Stimulated activated naive B cell treated with anti-CD40 and anti-IgM and Interleukin-4, amounts not matched to agents 10 μg/mL and 1 μg/mL and 100 μg/mL, for 72 hours (primary cell): ENCODE results near the gene AK5.
A peak's percentile ranks its signal among the peaks of the same experiment; 100 is the strongest.

Source experiments
- ATAC-seq, 2 donors: fragments of 150-1000 bp; cut with Tn5 transposase; replicated peaks; 2 replicates each; pipeline ENCODE4 v1.10.0; 2021; ENCODE audit warnings: moderate library complexity in 1 of 2
- DNase-seq: peaks from one replicate; pipeline ENCODE4 v3.0.0; 2021
- H3K27ac Mint-ChIP-seq: one replicate; pipeline ENCODE4 v1.8.0; 2022; ENCODE audit warnings: mild to moderate bottlenecking, mixed read lengths
- H3K27me3 Mint-ChIP-seq, 2 donors: one replicate each; pipeline ENCODE4 v1.8.0; 2022; ENCODE audit warnings: mixed read lengths in 2 of 2
- H3K36me3 Mint-ChIP-seq, 2 donors: one replicate each; pipeline ENCODE4 v1.8.0; 2022; ENCODE audit warnings: mixed read lengths in 2 of 2, mild to moderate bottlenecking in 1 of 2
- H3K4me1 Mint-ChIP-seq, 2 donors: one replicate each; pipeline ENCODE4 v1.8.0; 2022; ENCODE audit warnings: mixed read lengths in 2 of 2, mild to moderate bottlenecking in 1 of 2
- H3K4me3 Mint-ChIP-seq, 2 donors: one replicate each; pipeline ENCODE4 v1.8.0; 2022; ENCODE audit warnings: mild to moderate bottlenecking in 2 of 2, mixed read lengths in 2 of 2, moderate library complexity in 1 of 2
- H3K9me3 Mint-ChIP-seq, 2 donors: one replicate each; pipeline ENCODE4 v1.8.0; 2022; ENCODE audit warnings: mixed read lengths in 2 of 2, mild to moderate bottlenecking in 1 of 2

Gene AK5

DNA sequence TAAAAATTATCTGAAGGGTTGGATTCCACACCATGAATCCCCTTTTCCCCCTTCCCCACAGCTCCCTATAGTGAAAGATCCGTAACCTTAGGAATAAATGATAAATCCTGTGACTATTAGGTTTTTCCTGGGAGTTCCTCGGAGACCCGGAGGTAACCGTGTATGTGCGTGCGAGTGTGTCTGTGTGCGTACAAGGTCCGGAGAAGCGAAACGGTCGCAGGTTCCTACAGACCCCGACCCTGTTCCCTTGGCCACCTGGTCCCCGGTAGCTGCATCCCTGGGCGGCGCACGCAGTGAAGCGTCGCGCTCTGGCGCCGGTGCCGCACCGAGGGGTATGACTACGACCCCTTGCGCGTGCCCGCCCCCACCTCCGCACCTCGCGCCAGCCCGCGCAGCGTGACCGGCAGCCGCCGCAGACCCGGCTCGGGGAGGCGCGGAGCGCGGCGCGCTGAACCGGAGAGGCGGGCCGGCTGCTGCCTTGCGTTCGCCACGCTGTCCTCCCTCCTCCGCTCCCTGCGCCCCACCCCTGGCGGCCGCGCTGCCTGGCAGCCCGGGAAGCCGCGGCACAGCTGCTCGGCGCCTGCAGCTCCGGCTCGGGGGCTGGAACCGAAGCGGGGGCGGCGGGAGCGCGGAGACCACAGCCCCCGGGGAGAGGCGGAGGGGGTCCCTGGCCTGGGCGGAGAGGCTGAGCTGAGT lies at the start of gene AK5:
Gene AK5, plus strand, starts transcription at position 529 of the 696 bp plus-strand sequence. CDS start 295 bp downstream, outside the sequence.
- peak; percentile 9 for DNase-seq
- ATAC-seq = peak; percentile 71 to 77
- Mint-ChIP-seq H3K27ac (no peak within 1 kb of the TSS), H3K4me1 (peaks cover 21 to 29% of the 10 kb centered on the region in 2 donors), H3K4me3 (peak within 1 kb of the TSS; percentile 73 to 81), H3K36me3 (no peaks in the 10 kb centered on the region), H3K9me3 (no peaks in the 10 kb centered on the region), H3K27me3 (peaks cover 47 to 59% of the 10 kb centered on the region in 2 donors)

DNA sequence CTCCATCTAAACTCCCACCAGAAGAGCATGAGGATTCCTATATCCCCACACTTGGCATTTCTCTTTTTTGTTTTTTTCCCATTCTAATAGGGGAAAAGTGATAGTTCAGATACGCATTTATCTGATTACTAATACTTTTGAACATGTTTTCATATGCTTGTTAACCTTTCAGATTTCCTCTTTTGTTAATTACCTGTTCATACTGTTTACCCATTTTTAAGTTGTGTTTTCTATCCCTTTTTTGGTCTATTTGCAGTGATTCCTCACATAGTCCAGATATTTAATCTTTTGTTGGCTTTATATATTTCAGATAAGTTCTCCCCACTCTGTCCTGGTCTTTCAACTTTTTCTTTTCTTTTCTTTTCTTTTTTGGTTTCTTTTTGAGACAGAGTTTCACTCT lies 49.0 kb upstream of the AK5 start:
- no peak overlapping the region for H3K27ac Mint-ChIP-seq
- H3K9me3 Mint-ChIP-seq = peaks cover 9 to 12% of the 10 kb centered on the region in 2 donors
- ATAC-seq = no peak
- H3K4me1 Mint-ChIP-seq = no peaks in the 10 kb centered on the region
- no peak overlapping the region for H3K4me3 Mint-ChIP-seq
- peaks cover 3 to 5% of the 10 kb centered on the region in 2 donors for H3K36me3 Mint-ChIP-seq
- no peaks in the 10 kb centered on the region for H3K27me3 Mint-ChIP-seq
- DNase-seq = no peak

DNA sequence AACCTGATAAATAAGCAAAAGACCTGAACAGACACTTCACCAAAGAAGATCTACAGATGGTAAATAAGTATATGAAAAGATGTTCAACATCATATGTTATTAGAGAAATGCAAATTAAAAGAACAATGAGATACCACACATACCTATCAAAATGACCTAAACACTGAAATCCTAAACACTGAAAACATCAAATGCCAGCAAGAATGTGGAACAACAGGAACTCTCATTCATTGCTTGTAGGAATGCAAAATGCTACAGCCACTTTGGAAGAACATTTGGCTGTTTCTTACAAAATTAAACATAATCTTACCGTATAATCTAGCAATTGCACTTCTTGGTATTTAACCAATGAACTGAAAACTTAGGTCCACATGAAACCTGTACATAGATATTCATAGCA lies 47.7 kb upstream of the AK5 start:
- DNase-seq (no peak), ATAC-seq (no peak)
- Mint-ChIP-seq H3K36me3 (peaks cover 3 to 5% of the 10 kb centered on the region in 2 donors), H3K4me1 (peaks cover 0 to 2% of the 10 kb centered on the region in 2 donors), H3K9me3 (peaks cover 9 to 12% of the 10 kb centered on the region in 2 donors), H3K27me3 (no peaks in the 10 kb centered on the region), H3K27ac (no peak overlapping the region), H3K4me3 (no peak overlapping the region)

GRCh38 chr1:77234943-77235342 lies 46.9 kb upstream of the AK5 start:
- no peak for ATAC-seq

DNA sequence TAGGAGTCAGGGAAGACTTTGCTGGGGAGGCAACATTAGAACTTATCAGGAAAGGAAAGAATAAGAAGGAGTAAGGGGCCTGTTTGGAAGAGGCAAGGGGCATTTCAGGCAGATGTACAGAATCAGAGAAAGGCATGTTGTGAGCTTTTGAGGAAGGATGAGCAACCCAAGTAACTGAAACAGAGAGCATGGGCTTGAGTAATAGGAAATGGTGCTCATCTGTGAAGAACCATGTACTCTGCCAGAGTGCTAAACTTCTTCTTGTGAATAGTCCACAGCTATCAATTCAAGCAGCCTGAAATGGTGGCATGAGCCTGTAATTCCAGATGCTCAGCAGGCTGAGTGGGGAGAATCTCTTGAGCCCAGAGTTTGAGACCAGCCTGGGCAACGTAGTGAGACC lies 43.4 kb upstream of the AK5 start:
- no peak for ATAC-seq
- no peak for DNase-seq
- H3K27ac Mint-ChIP-seq = no peak overlapping the region
- H3K36me3 Mint-ChIP-seq = no peaks in the 10 kb centered on the region
- H3K4me1 Mint-ChIP-seq = peaks cover 0 to 7% of the 10 kb centered on the region in 2 donors
- peaks cover 5 to 14% of the 10 kb centered on the region in 2 donors for H3K9me3 Mint-ChIP-seq
- no peak overlapping the region for H3K4me3 Mint-ChIP-seq
- no peaks in the 10 kb centered on the region for H3K27me3 Mint-ChIP-seq

More at GRCh38 chr1:77234943-77235342, 46.9 kb upstream of the AK5 start:
- H3K4me3 Mint-ChIP-seq = no peak overlapping the region
- H3K9me3 Mint-ChIP-seq = peaks cover 9 to 12% of the 10 kb centered on the region in 2 donors
- H3K4me1 Mint-ChIP-seq = peaks cover 0 to 7% of the 10 kb centered on the region in 2 donors
- H3K27me3 Mint-ChIP-seq = no peaks in the 10 kb centered on the region
- DNase-seq = no peak
- H3K27ac Mint-ChIP-seq = no peak overlapping the region
- H3K36me3 Mint-ChIP-seq = peaks cover 3 to 5% of the 10 kb centered on the region in 2 donors

GRCh38 chr1:77239311-77239710 lies 42.5 kb upstream of the AK5 start:
- Mint-ChIP-seq H3K4me1 (peaks cover 0 to 7% of the 10 kb centered on the region in 2 donors), H3K27me3 (no peaks in the 10 kb centered on the region), H3K9me3 (peaks cover 5 to 14% of the 10 kb centered on the region in 2 donors), H3K36me3 (no peaks in the 10 kb centered on the region), H3K4me3 (no peak overlapping the region), H3K27ac (no peak overlapping the region)
- ATAC-seq (no peak), DNase-seq (no peak)

DNA sequence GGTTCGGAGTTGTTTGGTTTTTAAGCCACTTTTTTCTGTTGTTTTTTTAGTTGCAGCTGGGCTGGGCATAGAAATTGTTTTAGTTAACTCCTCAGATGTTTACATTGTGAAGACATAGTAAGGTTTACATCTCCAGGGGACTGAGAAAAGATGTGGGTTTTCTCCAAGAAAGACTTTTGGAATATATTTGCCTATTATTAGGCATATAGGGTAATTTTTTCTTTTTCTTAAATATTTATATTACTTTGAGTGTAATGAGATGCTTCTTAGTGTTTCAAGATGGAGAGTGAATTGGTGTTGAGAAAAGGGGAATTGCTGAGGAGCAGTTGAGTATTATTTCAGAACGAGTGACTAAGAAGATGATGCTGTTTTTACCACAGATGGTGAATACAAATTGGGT lies 36.0 kb upstream of the AK5 start:
- H3K4me1 Mint-ChIP-seq = no peaks in the 10 kb centered on the region
- H3K36me3 Mint-ChIP-seq = peaks cover 6 to 8% of the 10 kb centered on the region in 2 donors
- no peak for DNase-seq
- ATAC-seq = no peak
- no peak overlapping the region for H3K4me3 Mint-ChIP-seq
- H3K9me3 Mint-ChIP-seq = peaks cover 26 to 27% of the 10 kb centered on the region in 2 donors
- H3K27ac Mint-ChIP-seq = no peak overlapping the region
- no peaks in the 10 kb centered on the region for H3K27me3 Mint-ChIP-seq

DNA sequence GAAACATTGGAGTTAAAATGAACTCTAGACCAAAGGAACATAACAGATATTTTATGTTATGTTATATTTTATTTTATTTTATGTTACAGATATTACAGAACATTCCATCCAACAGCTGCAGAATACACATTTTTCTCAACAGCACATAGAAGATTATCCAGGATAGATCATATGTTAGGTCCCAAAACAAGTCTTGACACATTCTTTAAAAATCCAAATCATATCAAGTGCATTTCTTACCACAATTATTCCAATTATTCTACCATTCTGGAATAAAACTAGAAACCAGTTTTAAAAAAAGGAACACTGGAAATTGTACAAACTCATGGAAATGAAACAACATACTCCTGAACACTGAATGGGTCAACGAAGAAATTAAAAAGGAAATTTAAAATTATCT lies 31.7 kb upstream of the AK5 start:
- Mint-ChIP-seq H3K27me3 (no peaks in the 10 kb centered on the region), H3K27ac (no peak overlapping the region), H3K4me3 (no peak overlapping the region), H3K36me3 (peaks cover 8% of the 10 kb centered on the region in 2 donors), H3K9me3 (peaks cover 39 to 45% of the 10 kb centered on the region in 2 donors), H3K4me1 (no peaks in the 10 kb centered on the region)
- ATAC-seq (no peak), DNase-seq (no peak)

DNA sequence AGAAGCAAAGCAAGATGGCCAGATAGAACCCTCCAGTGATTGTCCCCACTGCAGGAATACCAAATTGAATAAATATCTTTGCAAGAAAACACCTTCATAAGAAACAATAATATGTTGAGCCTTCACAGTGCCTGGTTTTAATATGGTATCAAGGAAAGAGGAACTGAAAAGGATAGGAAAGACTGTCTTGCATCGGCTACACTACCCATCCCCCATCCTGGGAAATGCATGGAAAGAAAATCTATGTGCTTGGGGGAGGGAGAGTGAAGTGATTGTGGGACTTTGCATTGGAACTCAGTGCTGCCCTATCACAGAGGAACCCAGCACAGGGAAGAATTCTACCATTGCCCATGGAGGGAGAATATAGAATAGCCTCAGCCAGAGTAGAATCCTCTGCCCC lies 28.6 kb upstream of the AK5 start:
- Mint-ChIP-seq H3K9me3 (peaks cover 41 to 46% of the 10 kb centered on the region in 2 donors), H3K36me3 (peaks cover 8% of the 10 kb centered on the region in 2 donors), H3K4me1 (no peaks in the 10 kb centered on the region), H3K4me3 (no peak overlapping the region), H3K27me3 (no peaks in the 10 kb centered on the region), H3K27ac (no peak overlapping the region)
- ATAC-seq (no peak), DNase-seq (no peak)

GRCh38 chr1:77263708-77264107 lies 18.1 kb upstream of the AK5 start:
- H3K4me3 Mint-ChIP-seq = no peak overlapping the region
- no peak overlapping the region for H3K27ac Mint-ChIP-seq

GRCh38 chr1:77265180-77265579 lies 16.6 kb upstream of the AK5 start:
- Mint-ChIP-seq H3K9me3 (no peaks in the 10 kb centered on the region), H3K4me3 (no peak overlapping the region), H3K4me1 (no peaks in the 10 kb centered on the region), H3K27me3 (peaks cover 6% of the 10 kb centered on the region in 2 donors), H3K36me3 (no peaks in the 10 kb centered on the region), H3K27ac (no peak overlapping the region)
- DNase-seq (no peak), ATAC-seq (no peak)

More at GRCh38 chr1:77263708-77264107, 18.1 kb upstream of the AK5 start:
- Mint-ChIP-seq H3K27me3 (peaks cover 6% of the 10 kb centered on the region in 2 donors), H3K9me3 (no peaks in the 10 kb centered on the region), H3K4me1 (no peaks in the 10 kb centered on the region), H3K36me3 (no peaks in the 10 kb centered on the region)
- ATAC-seq (no peak), DNase-seq (no peak)

GRCh38 chr1:77267035-77267434 lies 14.8 kb upstream of the AK5 start:
- no peaks in the 10 kb centered on the region for H3K36me3 Mint-ChIP-seq
- no peak for DNase-seq
- H3K27me3 Mint-ChIP-seq = peaks cover 6% of the 10 kb centered on the region in 2 donors
- H3K9me3 Mint-ChIP-seq = no peaks in the 10 kb centered on the region
- peaks cover 2 to 5% of the 10 kb centered on the region in 2 donors for H3K4me1 Mint-ChIP-seq
- H3K4me3 Mint-ChIP-seq = no peak overlapping the region
- no peak for ATAC-seq
- H3K27ac Mint-ChIP-seq = no peak overlapping the region

DNA sequence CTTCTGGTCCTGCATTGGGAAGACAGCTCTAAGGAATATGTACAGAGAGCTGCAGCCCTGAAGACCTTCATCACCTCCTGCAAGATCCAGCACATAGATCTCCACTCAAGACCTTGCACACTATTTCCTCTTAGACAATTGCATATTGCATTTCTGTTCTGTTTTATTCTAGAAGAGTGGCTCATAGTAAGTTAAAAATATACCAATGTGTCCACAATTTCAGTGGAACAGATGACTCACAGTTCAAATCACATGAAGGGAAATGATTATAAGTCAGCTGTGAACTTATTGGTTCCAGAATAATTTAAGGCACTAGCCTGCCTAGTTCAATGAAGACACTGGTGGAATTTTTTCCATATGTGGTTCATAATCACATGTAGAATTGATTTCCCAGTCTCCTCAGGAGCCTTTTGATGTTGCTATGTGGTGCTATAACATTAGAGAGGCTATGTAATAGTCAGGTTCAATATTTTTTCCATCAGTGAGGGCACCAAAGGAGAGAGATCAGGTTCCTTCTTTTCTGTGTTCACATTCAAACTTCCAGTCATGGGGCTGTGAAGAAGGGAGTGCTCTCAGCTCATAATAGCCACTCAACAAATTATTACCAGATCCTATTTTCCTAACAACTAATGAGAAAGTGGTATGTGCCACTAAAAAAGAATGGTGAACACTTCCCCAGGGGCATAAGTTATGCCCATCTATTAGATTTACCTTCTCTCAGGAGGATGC lies 9.8 kb upstream of the AK5 start:
- peaks cover 2 to 5% of the 10 kb centered on the region in 2 donors for H3K4me1 Mint-ChIP-seq
- no peak for ATAC-seq
- DNase-seq = no peak
- H3K9me3 Mint-ChIP-seq = no peaks in the 10 kb centered on the region
- peaks cover 8 to 10% of the 10 kb centered on the region in 2 donors for H3K27me3 Mint-ChIP-seq
- no peak overlapping the region for H3K4me3 Mint-ChIP-seq
- no peaks in the 10 kb centered on the region for H3K36me3 Mint-ChIP-seq
- H3K27ac Mint-ChIP-seq = no peak overlapping the region

- Mint-ChIP-seq H3K27ac (no peak overlapping the region), H3K27me3 (peaks cover 8 to 16% of the 10 kb centered on the region in 2 donors), H3K4me1 (peaks cover 2 to 5% of the 10 kb centered on the region in 2 donors), H3K4me3 (no peak overlapping the region), H3K9me3 (no peaks in the 10 kb centered on the region), H3K36me3 (no peaks in the 10 kb centered on the region)
- DNase-seq (no peak), ATAC-seq (no peak)
Measured at GRCh38 chr1:77273891-77274290, 7.9 kb upstream of the AK5 start.

GRCh38 chr1:77275194-77275593 lies 6.6 kb upstream of the AK5 start:
- ATAC-seq (no peak), DNase-seq (no peak)
- no peak overlapping the region for H3K4me3 Mint-ChIP-seq
- peaks cover 17 to 25% of the 10 kb centered on the region in 2 donors for H3K27me3 Mint-ChIP-seq
- peaks cover 7 to 11% of the 10 kb centered on the region in 2 donors for H3K4me1 Mint-ChIP-seq
- no peaks in the 10 kb centered on the region for H3K36me3 Mint-ChIP-seq
- no peak overlapping the region for H3K27ac Mint-ChIP-seq
- no peaks in the 10 kb centered on the region for H3K9me3 Mint-ChIP-seq
